Measurements from ENCODE around the gene ADSS1.
A peak's percentile ranks its signal among the peaks of the same experiment; 100 is the strongest.

DNA sequence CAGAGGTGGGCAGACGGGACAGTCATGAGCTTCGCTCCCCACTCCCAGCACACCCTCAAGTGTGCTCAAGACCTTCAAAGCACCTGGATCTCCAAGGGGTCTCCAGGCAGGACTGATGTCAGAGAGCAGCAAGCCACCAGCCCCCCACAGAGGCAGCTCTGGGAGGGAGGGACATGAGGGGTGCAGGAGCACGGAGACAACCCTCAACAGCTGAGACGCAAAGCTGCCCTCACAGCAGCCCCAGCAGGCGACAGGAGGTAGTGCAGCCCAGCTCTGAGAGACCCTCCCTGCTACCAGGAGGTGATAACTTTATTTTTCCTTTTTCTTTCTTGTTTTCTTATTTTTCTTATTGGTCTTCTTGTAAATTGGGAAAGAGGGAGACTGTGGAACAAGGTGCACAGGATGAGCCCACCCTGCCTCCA is 46.8 kb downstream of the ADSS1 start:
- TF ChIP-seq, protein P1, sequence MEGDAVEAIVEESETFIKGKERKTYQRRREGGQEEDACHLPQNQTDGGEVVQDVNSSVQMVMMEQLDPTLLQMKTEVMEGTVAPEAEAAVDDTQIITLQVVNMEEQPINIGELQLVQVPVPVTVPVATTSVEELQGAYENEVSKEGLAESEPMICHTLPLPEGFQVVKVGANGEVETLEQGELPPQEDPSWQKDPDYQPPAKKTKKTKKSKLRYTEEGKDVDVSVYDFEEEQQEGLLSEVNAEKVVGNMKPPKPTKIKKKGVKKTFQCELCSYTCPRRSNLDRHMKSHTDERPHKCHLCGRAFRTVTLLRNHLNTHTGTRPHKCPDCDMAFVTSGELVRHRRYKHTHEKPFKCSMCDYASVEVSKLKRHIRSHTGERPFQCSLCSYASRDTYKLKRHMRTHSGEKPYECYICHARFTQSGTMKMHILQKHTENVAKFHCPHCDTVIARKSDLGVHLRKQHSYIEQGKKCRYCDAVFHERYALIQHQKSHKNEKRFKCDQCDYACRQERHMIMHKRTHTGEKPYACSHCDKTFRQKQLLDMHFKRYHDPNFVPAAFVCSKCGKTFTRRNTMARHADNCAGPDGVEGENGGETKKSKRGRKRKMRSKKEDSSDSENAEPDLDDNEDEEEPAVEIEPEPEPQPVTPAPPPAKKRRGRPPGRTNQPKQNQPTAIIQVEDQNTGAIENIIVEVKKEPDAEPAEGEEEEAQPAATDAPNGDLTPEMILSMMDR (optimal IDR thresholded peaks at IDR 0.05 in 1 of 3, IDR thresholded peaks at IDR 0.05 in 1 of 3, conservative IDR thresholded peaks at IDR 0.05 in 1 of 3; ENCODE audit: extremely low read depth in 1 of 3, insufficient read depth in 2 of 3, low read length in 3 of 3): peak; percentile 70 to 90 (median 76)
- TF ChIP-seq EZH2 (IDR thresholded peaks at IDR 0.05; ENCODE audit: low read length): no peak

Data from keratinocyte (primary cell).